PC-3 (cell line): ENCODE measurements around the gene TMEM125. TPM values are rescaled to one million over a fixed set of nuclear protein-coding genes. Genes with fewer than 3 reads are reported as not detected.

Experiments used
- ATAC-seq: fragments of 200-7000 bp; cut with Tn5 transposase; 2 replicates; pipeline ENCODE4 v1.9.1; 2020; ENCODE audit warnings: mild to moderate bottlenecking, moderate library complexity
- BruUV-seq: library from RNA; stranded (reverse); fragments of 400-500 nt; replicated peaks from 2 replicates; lab custom pipeline; 2021; lab: Mats Ljungman, UMichigan
- CTCF ChIA-PET: fragments of 300-600 bp; sonication (Branson Sonifier 250); formaldehyde crosslinking; loops from one replicate; lab custom pipeline; 2022; ENCODE audit warnings: antibody characterized with exemption; lab: Charles Lee
- POLR2A ChIA-PET: fragments of 300-600 bp; sonication (Branson Sonifier 250); formaldehyde crosslinking; loops from one replicate; lab custom pipeline; 2022; ENCODE audit warnings: antibody characterized with exemption; ENCODE audit not compliant: unreplicated experiment; lab: Charles Lee
- DNase-seq: peaks from one replicate; pipeline ENCODE4 v3.0.0-alpha.2; 2015
- H2AFZ ChIP-seq: fragments of 300-600 bp; sonication (generic); 2 replicates; pipeline ENCODE4 v1.6.0; 2016; ENCODE audit warnings: antibody characterized with exemption, low read length
- H3F3A ChIP-seq: fragments of 300-600 bp; sonication (generic); one replicate; pipeline ENCODE4 v1.6.0; 2017; ENCODE audit warnings: antibody characterized with exemption, low read length, control low read depth, mild to moderate bottlenecking; ENCODE audit not compliant: unreplicated experiment
- H3K27ac ChIP-seq: fragments of 300-600 bp; sonication (generic); 2 replicates; pipeline ENCODE4 v1.5.1; 2016; ENCODE audit warnings: mild to moderate bottlenecking, low read length
- H3K27me3 ChIP-seq: fragments of 300-600 bp; sonication (generic); 2 replicates; pipeline ENCODE4 v1.6.1; 2016; ENCODE audit warnings: low read length, mixed read lengths
- H3K36me3 ChIP-seq: fragments of 300-600 bp; sonication (generic); 2 replicates; pipeline ENCODE4 v1.6.1; 2016; ENCODE audit warnings: low read depth, mixed run types, low read length, mixed read lengths
- H3K4me1 ChIP-seq: fragments of 300-600 bp; sonication (generic); 2 replicates; pipeline ENCODE4 v1.5.1; 2016; ENCODE audit warnings: low read length; ENCODE audit not compliant: insufficient read depth
- H3K4me2 ChIP-seq: fragments of 300-600 bp; sonication (generic); 2 replicates; pipeline ENCODE4 v1.6.0; 2016; ENCODE audit warnings: low read length
- H3K4me3 ChIP-seq: fragments of 300-600 bp; sonication (generic); 2 replicates; pipeline ENCODE4 v1.5.1; 2016; ENCODE audit warnings: mild to moderate bottlenecking, low read length, mixed read lengths
- H3K79me2 ChIP-seq: fragments of 300-600 bp; sonication (generic); 2 replicates; pipeline ENCODE4 v1.6.1; 2017; ENCODE audit warnings: low read length, mixed read lengths
- H3K9ac ChIP-seq: fragments of 300-600 bp; sonication (generic); 2 replicates; pipeline ENCODE4 v1.6.0; 2016; ENCODE audit warnings: mild to moderate bottlenecking, low read length
- H3K9me2 ChIP-seq: fragments of 300-600 bp; sonication (generic); replicated peaks from 2 replicates; pipeline ENCODE4 v1.6.1; 2016; ENCODE audit warnings: mixed run types, low read length, mixed read lengths
- H3K9me3 ChIP-seq: fragments of 300-600 bp; sonication (generic); 2 replicates; pipeline ENCODE4 v1.6.1; 2016; ENCODE audit warnings: low read length, mixed read lengths
- H4K20me1 ChIP-seq: fragments of 300-600 bp; sonication (generic); 2 replicates; pipeline ENCODE4 v1.6.1; 2016; ENCODE audit warnings: low read length, mixed read lengths
- EZH2 ChIP-seq: fragments of 300-600 bp; sonication (generic); IDR thresholded peaks from one replicate; pipeline ENCODE4 v1.6.1; 2017; ENCODE audit warnings: antibody characterized with exemption, mild to moderate bottlenecking, low read length; ENCODE audit not compliant: unreplicated experiment
- EZH2phosphoT487 ChIP-seq: fragments of 300-600 bp; sonication (generic); IDR thresholded peaks from 2 replicates; pipeline ENCODE4 v1.6.1; 2018; ENCODE audit warnings: mild to moderate bottlenecking, antibody characterized with exemption, low read length, borderline replicate concordance
- intact Hi-C: fragments of 100-400 bp; cut with micrococcal nuclease; formaldehyde crosslinking; loops from 2 replicates; pipeline ENCODE4 v1.9.0; 2023
- total RNA-seq: library from RNA; depleted of rRNA; stranded (reverse); fragments of >200 nt; gene quantifications from 2 replicates; pipeline ENCODE4 v1.2.3, GENCODE V29; 2014
- TF ChIP-seq, protein P1 (sequence below): fragments of 300-600 bp; sonication (generic); conservative IDR thresholded peaks from 2 replicates; pipeline ENCODE4 v1.5.1; 2017; ENCODE audit warnings: antibody characterized with exemption, low read depth, mild to moderate bottlenecking, low read length

The TMEM125 gene
- total RNA-seq, 1 experiment from 2014 or later, result 9.8 TPM

- ChIA-PET CTCF (no interaction called here), POLR2A (no interaction called here)
- Histone ChIP-seq H3K9ac (no peak overlapping the region), H3K79me2 (no peaks in the 10 kb centered on the region), H4K20me1 (no peaks in the 10 kb centered on the region), H2AFZ (no peak overlapping the region), H3K4me1 (peaks cover 19% of the 10 kb centered on the region), H3K9me2 (no peaks in the 10 kb centered on the region), H3K4me2 (no peak overlapping the region), H3K9me3 (no peaks in the 10 kb centered on the region), H3K27me3 (no peaks in the 10 kb centered on the region), H3F3A (no peaks in the 10 kb centered on the region), H3K36me3 (no peaks in the 10 kb centered on the region), H3K27ac (no peak overlapping the region), H3K4me3 (no peak overlapping the region)
- ATAC-seq (no peak), DNase-seq (no peak)
- BruUV-seq, result no TSS peak
- no peak for TF ChIP-seq EZH2
- TF ChIP-seq, protein P1, sequence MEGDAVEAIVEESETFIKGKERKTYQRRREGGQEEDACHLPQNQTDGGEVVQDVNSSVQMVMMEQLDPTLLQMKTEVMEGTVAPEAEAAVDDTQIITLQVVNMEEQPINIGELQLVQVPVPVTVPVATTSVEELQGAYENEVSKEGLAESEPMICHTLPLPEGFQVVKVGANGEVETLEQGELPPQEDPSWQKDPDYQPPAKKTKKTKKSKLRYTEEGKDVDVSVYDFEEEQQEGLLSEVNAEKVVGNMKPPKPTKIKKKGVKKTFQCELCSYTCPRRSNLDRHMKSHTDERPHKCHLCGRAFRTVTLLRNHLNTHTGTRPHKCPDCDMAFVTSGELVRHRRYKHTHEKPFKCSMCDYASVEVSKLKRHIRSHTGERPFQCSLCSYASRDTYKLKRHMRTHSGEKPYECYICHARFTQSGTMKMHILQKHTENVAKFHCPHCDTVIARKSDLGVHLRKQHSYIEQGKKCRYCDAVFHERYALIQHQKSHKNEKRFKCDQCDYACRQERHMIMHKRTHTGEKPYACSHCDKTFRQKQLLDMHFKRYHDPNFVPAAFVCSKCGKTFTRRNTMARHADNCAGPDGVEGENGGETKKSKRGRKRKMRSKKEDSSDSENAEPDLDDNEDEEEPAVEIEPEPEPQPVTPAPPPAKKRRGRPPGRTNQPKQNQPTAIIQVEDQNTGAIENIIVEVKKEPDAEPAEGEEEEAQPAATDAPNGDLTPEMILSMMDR, result no peak
- no peak for TF ChIP-seq EZH2phosphoT487
- intact Hi-C loops, result no loop called here
These were observed 23.4 kb downstream of the TMEM125 start for GRCh38 chr1:43293176-43293575.

DNA sequence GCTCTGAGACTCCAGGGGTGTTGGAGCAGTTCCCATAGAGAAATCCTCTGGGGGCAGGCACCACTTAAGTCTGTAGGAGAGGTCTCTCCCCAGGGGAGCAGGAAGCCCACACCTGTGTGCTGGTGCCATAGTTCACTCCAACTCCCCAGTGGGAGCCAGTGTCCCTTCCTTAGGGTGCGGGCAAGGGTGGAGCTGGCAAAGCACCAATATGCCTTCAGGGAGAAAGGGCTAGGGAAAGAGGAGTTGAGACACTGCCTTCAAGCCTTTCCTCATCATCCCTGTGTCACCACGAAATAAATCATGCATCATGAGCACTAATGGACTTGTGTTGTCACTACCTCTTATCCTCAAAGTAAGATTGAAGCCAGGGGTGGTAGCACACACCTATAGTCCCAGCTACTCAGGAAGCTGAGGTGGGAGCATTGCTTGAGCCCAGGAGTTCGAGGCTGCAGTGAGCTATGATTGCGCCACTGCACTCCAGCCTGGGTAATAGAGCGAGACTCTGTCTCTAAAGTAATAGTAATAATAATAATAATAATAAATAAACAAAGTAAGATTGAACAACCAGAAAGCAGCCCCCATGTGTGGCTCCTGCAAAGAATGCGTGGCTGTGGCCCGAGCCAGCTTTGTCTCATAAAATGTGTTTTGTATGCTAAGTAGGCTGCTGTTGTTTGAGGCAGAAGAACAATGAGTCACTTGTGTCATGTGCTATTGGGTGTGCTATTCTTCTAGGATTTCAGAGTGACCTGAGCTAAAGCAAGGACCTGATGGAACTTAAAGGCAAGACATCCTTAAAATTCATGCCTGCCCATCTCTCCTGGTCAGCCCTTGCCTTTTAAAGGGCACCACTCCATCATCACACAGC lies 24.3 kb downstream of the TMEM125 start:
- Histone ChIP-seq H3K27ac (no peak overlapping the region), H4K20me1 (no peaks in the 10 kb centered on the region), H2AFZ (no peak overlapping the region), H3K9me2 (no peaks in the 10 kb centered on the region), H3F3A (no peaks in the 10 kb centered on the region), H3K9ac (no peak overlapping the region), H3K9me3 (no peaks in the 10 kb centered on the region), H3K27me3 (no peaks in the 10 kb centered on the region), H3K36me3 (no peaks in the 10 kb centered on the region), H3K4me3 (no peak overlapping the region), H3K4me2 (0 out of 2 replicates have a peak overlapping the region, but pooled peaks have one; percentile 11), H3K79me2 (no peaks in the 10 kb centered on the region), H3K4me1 (peaks cover 19% of the 10 kb centered on the region)
- CTCF ChIA-PET, result no interaction called here
- POLR2A ChIA-PET, result no interaction called here
- peak; percentile 95 for ATAC-seq
- intact Hi-C loops, result no loop called here
- peak; percentile 58 for DNase-seq
- no TSS peak for BruUV-seq
- no peak for TF ChIP-seq EZH2phosphoT487
- TF ChIP-seq, protein P1, result no peak
- no peak for TF ChIP-seq EZH2

DNA sequence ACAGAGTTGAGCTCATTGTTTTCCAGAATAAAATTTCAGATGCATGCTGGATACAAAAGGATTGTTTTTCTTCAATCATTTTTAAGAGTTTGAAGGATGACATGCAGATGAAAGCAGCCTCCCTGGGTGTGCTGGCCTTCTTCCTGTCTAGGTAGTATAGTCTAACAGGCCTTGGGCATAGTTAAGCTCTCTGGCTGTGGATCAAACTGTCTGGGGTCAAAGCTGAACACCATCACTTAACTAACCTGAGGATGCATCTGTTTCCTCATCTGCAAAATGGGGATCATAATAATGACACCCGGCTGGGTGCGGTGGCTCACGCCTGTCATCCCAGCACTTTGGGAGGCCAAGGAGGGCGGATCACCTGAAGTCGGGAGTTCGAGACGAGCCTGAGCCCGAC lies 25.0 kb downstream of the TMEM125 start:
- ATAC-seq (no peak), DNase-seq (no peak)
- Histone ChIP-seq H3K4me2 (0 out of 2 replicates have a peak overlapping the region, but pooled peaks have one; percentile 11), H3K9me3 (no peaks in the 10 kb centered on the region), H4K20me1 (no peaks in the 10 kb centered on the region), H3K79me2 (no peaks in the 10 kb centered on the region), H3K4me3 (no peak overlapping the region), H3K27ac (no peak overlapping the region), H2AFZ (no peak overlapping the region), H3K4me1 (peaks cover 19% of the 10 kb centered on the region), H3K9me2 (no peaks in the 10 kb centered on the region), H3F3A (no peaks in the 10 kb centered on the region), H3K36me3 (no peaks in the 10 kb centered on the region), H3K9ac (no peak overlapping the region), H3K27me3 (no peaks in the 10 kb centered on the region)
- no TSS peak for BruUV-seq
- POLR2A ChIA-PET, result no interaction called here
- CTCF ChIA-PET, result no interaction called here
- intact Hi-C loops, result no loop called here
- TF ChIP-seq, protein P1, result no peak
- TF ChIP-seq EZH2, result no peak
- TF ChIP-seq EZH2phosphoT487, result no peak
